Transverse colon (tissue), 4 donors: ENCODE results near the gene GIMD1. TPM values are rescaled to one million over a fixed set of nuclear protein-coding genes. Genes with fewer than 3 reads are reported as not detected.
"Not testable (repeated sequence)": the region's sequence is repeated elsewhere in the genome, so short reads cannot be mapped to it uniquely, and the experiment has no call there.

ENCODE experiments used
- DNase-seq: peaks from one replicate; pipeline ENCODE4 v3.0.0-alpha.2; 2019
- H3K27ac ChIP-seq, 4 donors: fragments of 200-600 bp; sonication (generic); 2 replicates each; pipeline ENCODE4 v1.5.1; 2016 to 2018; ENCODE audit warnings: inconsistent platforms in 4 of 4
- H3K27me3 ChIP-seq: fragments of 200-600 bp; sonication (generic); 2 replicates; pipeline ENCODE4 v1.5.1; 2017; ENCODE audit warnings: inconsistent platforms
- H3K36me3 ChIP-seq, 4 donors: fragments of 200-600 bp; sonication (generic); 2 replicates each; pipeline ENCODE4 v1.5.1; 2017 to 2019; ENCODE audit warnings: inconsistent platforms in 4 of 4
- H3K4me1 ChIP-seq, 4 donors: fragments of 200-600 bp; sonication (generic); 2 replicates each; pipeline ENCODE4 v1.5.1; 2017 to 2020; ENCODE audit warnings: inconsistent platforms in 4 of 4
- H3K4me3 ChIP-seq, 4 donors: fragments of 200-600 bp; sonication (generic); 1 replicate in 1 of 4; 2 replicates in 3 of 4; pipeline versions ENCODE4 v1.5.1 to v1.6.1; 2017 to 2019; ENCODE audit warnings: inconsistent platforms in 4 of 4
- H3K9me3 ChIP-seq, 2 donors: fragments of 200-600 bp; sonication (generic); 2 replicates each; pipeline ENCODE4 v1.5.1; 2017 to 2019; ENCODE audit warnings: inconsistent platforms in 2 of 2
- EP300 ChIP-seq: sonication (generic); formaldehyde crosslinking; IDR thresholded peaks from one replicate; pipeline ENCODE4 v1.6.1; 2017; ENCODE audit warnings: antibody characterized with exemption, low read depth
- POLR2A ChIP-seq: fragments of 450-650 bp; IDR thresholded peaks from one replicate; pipeline ENCODE4 v1.6.1; 2016; ENCODE audit warnings: antibody characterized with exemption, mild to moderate bottlenecking, moderate library complexity
- POLR2AphosphoS5 ChIP-seq, 3 donors: sonication (generic); formaldehyde crosslinking; IDR thresholded peaks; one replicate each; pipeline ENCODE4 v1.6.1; 2016; ENCODE audit warnings: antibody characterized with exemption in 3 of 3
- WGBS, 2 donors: methylation state at CpG; one replicate each; pipeline ENCODE4 v1.1.5; 2018; ENCODE audit warnings: low coverage in 1 of 2; 5-methylcytosine and 5-hydroxymethylcytosine counted together
- in situ Hi-C, 4 donors: fragments of 200-750 bp; cut with MboI; loops; one replicate each; pipeline versions ENCODE4 v1.15.0 to v1.15.1; 2017; ENCODE audit warnings: low sequenced_read_pairs in 3 of 4, low pct_ligation_motif_present in 1 of 4, low pct_unique_long_range_greater_than_20kb in 1 of 4
- intact Hi-C: fragments of 100-400 bp; cut with DNase I; formaldehyde crosslinking; loops from one replicate; pipeline ENCODE4 v1.15.1; 2023; ENCODE audit warnings: low total_unique reads
- total RNA-seq, 4 donors: library from RNA; depleted of rRNA; stranded (reverse); fragments of >200 nt; gene quantifications; one replicate each; pipeline ENCODE4 v1.1.0, GENCODE V29; 2016
- TF ChIP-seq, protein P1 (sequence below), 5 experiments: fragments of 200-600 bp in 3 of 5; fragments of 450-650 bp in 2 of 5; sonication (generic) in 3 of 5; IDR thresholded peaks; 1 replicate in 2 of 5; 2 replicates in 3 of 5; pipeline ENCODE4 v1.5.1; 2016 to 2017; ENCODE audit warnings: antibody characterized with exemption in 5 of 5, inconsistent platforms in 3 of 5, mild to moderate bottlenecking in 2 of 5, moderate library complexity in 1 of 5

Gene GIMD1
- total RNA-seq, 4 donors from 2014 or later = not detected

DNA sequence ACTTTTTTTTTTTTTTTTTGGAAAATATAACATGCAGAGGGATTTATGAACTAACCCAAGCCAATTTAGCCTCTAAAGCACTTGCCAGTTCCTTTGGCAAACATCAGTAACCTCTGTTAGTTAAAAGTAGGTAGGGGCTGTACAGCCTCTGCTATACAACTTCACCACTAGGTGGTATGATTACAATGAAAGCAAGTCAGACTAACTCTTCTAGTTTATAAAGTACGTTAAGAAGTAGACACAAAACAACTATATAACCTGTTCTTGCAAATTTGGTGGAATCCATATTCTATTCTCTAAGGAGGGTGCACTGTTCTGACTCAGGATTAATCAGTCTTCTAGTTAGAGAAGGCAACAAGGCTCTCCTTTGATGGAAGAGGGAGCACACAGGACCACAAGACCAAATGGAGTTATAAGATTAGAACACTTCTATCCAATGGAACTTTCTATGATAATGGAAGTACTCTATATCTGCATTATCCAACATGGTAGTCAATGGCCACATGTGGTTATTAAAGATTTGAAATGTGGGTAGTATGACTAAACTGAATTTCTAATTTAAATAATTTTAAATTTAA is 39.4 kb downstream of the GIMD1 start:
- H3K4me1 ChIP-seq = no peaks in the 10 kb centered on the region
- no peaks in the 10 kb centered on the region for H3K27me3 ChIP-seq
- no peaks in the 10 kb centered on the region for H3K9me3 ChIP-seq
- WGBS, 2 donors = 15 to 33% methylated on average over 1 of the region's 1 CpG
- intact Hi-C loops = no loop called here
- TF ChIP-seq POLR2AphosphoS5 (IDR thresholded peaks at IDR 0.05) = no peak
- TF ChIP-seq, protein P1, sequence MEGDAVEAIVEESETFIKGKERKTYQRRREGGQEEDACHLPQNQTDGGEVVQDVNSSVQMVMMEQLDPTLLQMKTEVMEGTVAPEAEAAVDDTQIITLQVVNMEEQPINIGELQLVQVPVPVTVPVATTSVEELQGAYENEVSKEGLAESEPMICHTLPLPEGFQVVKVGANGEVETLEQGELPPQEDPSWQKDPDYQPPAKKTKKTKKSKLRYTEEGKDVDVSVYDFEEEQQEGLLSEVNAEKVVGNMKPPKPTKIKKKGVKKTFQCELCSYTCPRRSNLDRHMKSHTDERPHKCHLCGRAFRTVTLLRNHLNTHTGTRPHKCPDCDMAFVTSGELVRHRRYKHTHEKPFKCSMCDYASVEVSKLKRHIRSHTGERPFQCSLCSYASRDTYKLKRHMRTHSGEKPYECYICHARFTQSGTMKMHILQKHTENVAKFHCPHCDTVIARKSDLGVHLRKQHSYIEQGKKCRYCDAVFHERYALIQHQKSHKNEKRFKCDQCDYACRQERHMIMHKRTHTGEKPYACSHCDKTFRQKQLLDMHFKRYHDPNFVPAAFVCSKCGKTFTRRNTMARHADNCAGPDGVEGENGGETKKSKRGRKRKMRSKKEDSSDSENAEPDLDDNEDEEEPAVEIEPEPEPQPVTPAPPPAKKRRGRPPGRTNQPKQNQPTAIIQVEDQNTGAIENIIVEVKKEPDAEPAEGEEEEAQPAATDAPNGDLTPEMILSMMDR (IDR thresholded peaks at IDR 0.05) = peak; percentile 23 to 62 (median 37)
- in situ Hi-C loops = no loop called here
- H3K27ac ChIP-seq = no peak overlapping the region
- DNase-seq = no peak
- peaks cover 0 to 86% (median 28%) of the 10 kb centered on the region in 4 donors for H3K36me3 ChIP-seq
- H3K4me3 ChIP-seq = no peak overlapping the region

- in situ Hi-C loops = no loop called here
These were observed 42.8 kb downstream of the GIMD1 start for GRCh38 chr4:106325800-106326199.

DNA sequence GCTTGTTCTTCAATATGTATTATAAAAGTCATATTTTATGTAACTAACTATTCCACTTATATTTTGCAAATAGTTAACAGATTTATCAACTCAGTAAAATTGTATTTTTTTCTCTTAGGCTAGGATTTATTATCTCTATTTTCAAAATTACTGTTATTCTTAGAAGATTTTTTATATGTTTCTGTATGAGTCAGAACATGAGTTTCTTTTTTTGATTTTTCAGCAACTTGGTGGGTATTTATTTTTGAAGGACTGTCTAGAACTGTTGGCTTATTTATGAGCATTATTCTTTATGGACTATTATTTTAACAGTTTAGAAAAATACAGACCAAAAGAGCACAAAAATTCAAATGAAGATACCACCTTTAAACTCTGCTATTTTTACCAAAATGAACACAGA is 45.5 kb downstream of the GIMD1 start:
- intact Hi-C loops (no loop called here), in situ Hi-C loops (no loop called here)
- TF ChIP-seq POLR2A (no peak), EP300 (no peak), POLR2AphosphoS5 (IDR thresholded peaks at IDR 0.05) (no peak)
- TF ChIP-seq, protein P1 (IDR thresholded peaks at IDR 0.05) = no peak

More at GRCh38 chr4:106325800-106326199, 42.8 kb downstream of the GIMD1 start:
- H3K27me3 ChIP-seq = no peaks in the 10 kb centered on the region
- H3K9me3 ChIP-seq = no peaks in the 10 kb centered on the region
- TF ChIP-seq, protein P1 (IDR thresholded peaks at IDR 0.05) = no peak
- TF ChIP-seq POLR2A (no peak), EP300 (no peak), POLR2AphosphoS5 (IDR thresholded peaks at IDR 0.05) (no peak)
- no peak overlapping the region for H3K4me3 ChIP-seq
- peaks cover 0 to 8% (median 0%) of the 10 kb centered on the region in 4 donors for H3K4me1 ChIP-seq
- H3K36me3 ChIP-seq = peaks cover 0 to 55% (median 19%) of the 10 kb centered on the region in 4 donors
- no peak overlapping the region for H3K27ac ChIP-seq
- intact Hi-C loops = no loop called here
- DNase-seq = no peak

GRCh38 chr4:106321814-106322213 is 46.8 kb downstream of the GIMD1 start:
- DNase-seq, H3K27me3 ChIP-seq, H3K4me3 ChIP-seq, H3K9me3 ChIP-seq, H3K27ac ChIP-seq, intact Hi-C loops, in situ Hi-C loops: not testable (repeated sequence)
- Histone ChIP-seq H3K36me3 (peaks cover 0 to 18% (median 9%) of the 10 kb centered on the region in 4 donors), H3K4me1 (peaks cover 9 to 30% (median 13%) of the 10 kb centered on the region in 4 donors)
- WGBS, 2 donors = 83 to 84% methylated on average over 1 to 6 of the region's 6 CpGs

More for the DNA sequence above, 45.5 kb downstream of the GIMD1 start:
- Histone ChIP-seq H3K27ac (no peak overlapping the region), H3K9me3 (no peaks in the 10 kb centered on the region), H3K4me3 (no peak overlapping the region), H3K27me3 (no peaks in the 10 kb centered on the region), H3K36me3 (peaks cover 0 to 31% (median 16%) of the 10 kb centered on the region in 4 donors), H3K4me1 (peaks cover 0 to 19% (median 1%) of the 10 kb centered on the region in 4 donors)
- no peak for DNase-seq

GRCh38 chr4:106321168-106321567 is 47.4 kb downstream of the GIMD1 start:
- H3K27me3 ChIP-seq, DNase-seq, H3K4me3 ChIP-seq, H3K27ac ChIP-seq, intact Hi-C loops, H3K9me3 ChIP-seq, in situ Hi-C loops: not testable (repeated sequence)
- peaks cover 0 to 13% (median 7%) of the 10 kb centered on the region in 4 donors for H3K36me3 ChIP-seq
- WGBS, 2 donors = 96% methylated on average over 32 of the region's 34 CpGs; no CpG with 5 or more reads in 1 of the 2 donors
- H3K4me1 ChIP-seq = peaks cover 9 to 30% (median 13%) of the 10 kb centered on the region in 4 donors
